Dedifferentiated amniotic fluid mesenchymal stem cell (primary cell): ENCODE measurements around the gene WDR37.

Experiments used
- DNase-seq: peaks from one replicate; pipeline ENCODE4 v3.0.0-alpha.2; 2016; ENCODE audit errors: extremely low spot score

WDR37 gene

GRCh38 chr10:1074748-1075308 is 18.6 kb downstream of the WDR37 start:
- DNase-seq = no peak

GRCh38 chr10:1078668-1079067 is 22.5 kb downstream of the WDR37 start:
- no peak for DNase-seq

DNA sequence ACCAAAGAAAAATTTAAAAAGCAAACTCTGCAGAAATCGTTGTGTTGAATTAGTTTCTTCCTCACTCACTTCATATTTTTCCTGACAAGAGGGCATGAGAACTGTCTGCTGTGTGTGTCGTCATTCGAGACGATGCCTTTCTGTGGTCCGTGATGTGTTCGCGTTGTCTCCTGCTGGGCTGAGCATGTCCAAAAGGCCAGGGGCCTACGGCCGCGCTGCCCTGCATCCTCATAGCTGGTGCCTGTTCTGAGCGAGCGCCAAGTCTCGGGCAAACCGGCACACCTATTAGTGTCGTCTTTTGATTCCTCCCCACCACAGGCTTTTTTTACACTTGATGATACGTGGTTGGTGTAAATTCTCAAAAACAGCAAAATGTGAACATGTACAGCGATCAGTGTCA is 27.4 kb downstream of the WDR37 start:
- DNase-seq = no peak

DNA sequence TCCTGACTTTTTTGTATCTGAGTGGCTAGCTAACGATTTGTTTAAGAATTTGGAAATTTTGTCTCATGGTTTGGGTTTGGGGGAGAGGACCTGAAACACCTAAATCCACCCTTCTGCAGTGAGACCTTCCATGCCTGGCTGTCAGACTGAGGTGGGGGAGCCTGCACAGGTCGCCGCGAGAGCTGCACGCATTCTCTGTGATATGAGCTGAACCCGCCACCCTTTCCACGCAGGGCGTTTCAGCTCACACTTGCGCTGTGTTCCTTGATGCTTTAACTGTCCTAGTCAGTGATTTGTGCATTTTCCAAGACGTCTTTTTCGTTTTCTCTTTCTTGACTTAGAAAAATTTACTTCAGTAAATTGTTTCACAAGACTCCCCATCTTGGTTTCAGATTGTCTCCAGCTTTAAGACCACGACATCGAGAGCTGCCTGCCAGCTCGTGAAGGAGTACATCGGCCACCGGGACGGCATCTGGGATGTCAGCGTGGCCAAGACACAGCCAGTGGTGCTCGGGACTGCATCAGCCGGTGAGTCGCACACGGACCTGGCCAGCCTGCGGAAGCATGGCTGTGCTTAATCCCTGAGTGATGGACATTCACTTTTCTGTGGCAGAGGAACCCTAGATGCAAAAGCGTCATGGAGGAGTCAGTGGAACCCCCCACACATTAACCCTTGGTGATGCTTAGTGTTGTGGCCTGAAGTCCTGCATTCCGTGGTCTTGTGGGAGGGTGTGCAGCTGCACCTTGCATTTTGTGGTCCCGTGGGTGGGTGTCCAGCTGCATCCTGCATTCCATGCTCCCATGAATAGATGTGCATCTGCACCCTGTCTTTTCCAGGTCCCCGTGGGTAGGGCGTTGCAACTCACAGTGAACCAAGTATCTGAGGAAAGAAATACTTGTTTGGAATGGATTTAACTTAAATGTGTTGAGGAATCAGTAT is 28.1 kb downstream of the WDR37 start:
- DNase-seq = no peak

DNA sequence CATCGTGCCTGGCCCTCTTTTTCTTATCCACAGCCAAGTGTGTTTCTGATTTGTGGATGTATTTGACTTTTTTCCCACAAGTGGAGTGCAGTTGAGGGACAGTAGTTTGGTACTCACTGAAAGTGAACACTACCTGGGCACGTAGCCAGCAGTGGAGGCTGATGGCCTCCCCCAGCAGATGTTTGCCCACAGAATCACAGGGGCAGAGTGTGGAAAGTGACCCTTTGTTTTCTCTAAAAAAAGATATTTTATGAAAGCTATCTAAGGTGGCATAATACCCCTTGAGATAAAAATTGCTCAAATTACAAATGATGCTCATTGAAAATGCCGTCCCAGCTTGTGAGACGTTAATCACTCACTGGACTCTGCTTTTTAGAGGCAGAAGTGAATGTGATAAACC is 29.1 kb downstream of the WDR37 start:
- DNase-seq = no peak

DNA sequence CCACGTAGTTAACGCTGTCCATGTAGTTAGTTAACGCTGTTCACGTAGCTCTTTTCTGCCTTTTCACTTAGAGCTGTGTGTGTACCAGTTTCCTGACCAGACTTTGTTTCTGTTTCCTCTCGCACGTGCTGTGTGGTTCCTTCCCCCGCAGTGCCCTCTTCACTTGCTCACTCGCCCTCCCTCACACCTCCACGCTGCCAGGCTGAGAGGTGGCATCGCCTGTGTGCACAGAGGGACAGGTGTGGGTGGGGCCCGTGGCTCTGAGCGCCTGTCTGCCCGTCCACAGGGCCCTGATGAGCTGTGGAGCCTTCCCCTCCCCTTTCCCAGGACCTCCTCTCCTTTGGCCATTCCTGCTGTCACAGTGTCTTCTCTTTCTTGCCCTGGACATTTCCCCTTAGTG is 30.6 kb downstream of the WDR37 start:
- no peak for DNase-seq

- no peak for DNase-seq
These were observed 33.0 kb downstream of the WDR37 start for GRCh38 chr10:1089017-1089689.

DNA sequence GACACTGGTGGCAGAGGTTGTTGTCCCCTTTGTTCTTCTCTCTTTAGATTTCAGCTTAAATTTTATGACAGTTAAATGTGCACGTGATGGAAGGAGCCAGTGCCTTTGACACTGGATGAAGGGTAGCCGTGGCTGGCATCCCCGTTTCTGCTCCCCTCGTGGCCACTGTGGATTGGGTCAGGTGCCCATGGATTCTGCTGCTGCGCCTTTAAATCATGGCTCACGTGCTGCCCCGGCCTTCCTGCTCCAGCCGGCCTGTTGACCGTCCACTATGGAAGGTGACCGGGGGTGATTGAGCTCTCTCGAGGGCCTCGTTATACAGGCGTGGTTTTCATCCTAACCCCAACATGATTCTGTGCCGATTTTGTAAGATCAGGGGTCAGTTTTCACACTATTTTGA is 34.5 kb downstream of the WDR37 start:
- no peak for DNase-seq

DNA sequence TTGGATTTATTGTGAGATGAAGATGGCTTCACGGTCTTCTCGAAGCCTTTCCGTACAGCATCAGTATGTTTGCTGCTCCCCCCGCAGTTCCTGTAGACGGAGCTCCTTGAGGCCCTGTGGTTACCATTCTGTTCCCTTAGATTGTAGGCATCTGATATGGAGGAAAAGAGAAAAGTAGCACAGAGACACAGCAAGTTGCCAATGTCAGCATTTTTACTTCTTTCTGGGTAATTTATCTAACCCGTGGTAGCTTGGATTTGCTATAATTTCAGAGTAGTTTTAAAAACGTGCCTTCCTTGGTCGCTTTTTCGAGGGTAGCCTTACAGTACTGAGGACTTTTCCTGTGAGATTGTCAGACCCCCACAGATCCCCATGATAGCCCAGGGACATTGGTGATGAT is 37.5 kb downstream of the WDR37 start:
- no peak for DNase-seq

GRCh38 chr10:1094112-1095057 is 38.2 kb downstream of the WDR37 start:
- no peak for DNase-seq

DNA sequence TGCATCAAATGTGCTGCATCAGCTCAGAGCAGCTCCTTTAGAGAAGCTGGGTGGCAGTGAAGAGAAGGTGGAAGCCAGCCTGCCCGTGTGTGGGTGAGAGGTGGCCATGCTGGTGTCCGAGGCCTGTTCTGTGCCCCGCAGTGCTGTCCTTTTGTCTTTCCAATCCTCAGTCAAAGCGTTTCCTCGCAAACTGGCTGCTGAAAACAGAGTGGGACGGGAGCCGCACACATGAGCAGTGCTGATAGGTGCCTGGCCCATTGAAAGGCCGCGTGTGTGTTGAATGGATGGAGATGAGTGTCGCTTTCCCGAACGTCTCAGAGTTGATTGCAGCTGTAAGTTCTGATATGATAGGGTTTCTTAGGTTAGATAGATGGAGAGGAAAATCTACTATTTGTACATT is 39.3 kb downstream of the WDR37 start:
- DNase-seq = no peak

GRCh38 chr10:1096287-1096889 is 40.2 kb downstream of the WDR37 start:
- DNase-seq = no peak

GRCh38 chr10:1097436-1097835 is 41.3 kb downstream of the WDR37 start:
- DNase-seq = no peak

DNA sequence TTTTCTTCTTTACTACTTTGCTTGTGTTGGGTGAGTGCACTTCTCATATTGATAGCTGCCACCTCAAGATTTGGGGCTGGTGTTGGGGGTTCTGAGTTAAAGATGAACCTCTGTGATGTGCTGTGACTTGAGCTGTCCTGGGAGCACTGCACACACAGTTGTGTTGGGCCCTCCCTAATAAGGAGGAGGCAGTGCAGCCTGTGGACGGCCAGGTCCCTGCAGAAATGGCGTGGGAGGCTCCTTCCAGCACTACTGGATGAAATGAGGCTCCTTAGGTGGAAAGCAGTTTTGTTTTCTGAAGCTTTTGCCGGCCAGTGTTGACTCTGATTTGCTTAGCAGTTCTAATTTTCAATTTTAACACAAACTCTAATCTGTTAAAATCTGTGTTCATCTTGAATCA is 44.0 kb downstream of the WDR37 start:
- no peak for DNase-seq

DNA sequence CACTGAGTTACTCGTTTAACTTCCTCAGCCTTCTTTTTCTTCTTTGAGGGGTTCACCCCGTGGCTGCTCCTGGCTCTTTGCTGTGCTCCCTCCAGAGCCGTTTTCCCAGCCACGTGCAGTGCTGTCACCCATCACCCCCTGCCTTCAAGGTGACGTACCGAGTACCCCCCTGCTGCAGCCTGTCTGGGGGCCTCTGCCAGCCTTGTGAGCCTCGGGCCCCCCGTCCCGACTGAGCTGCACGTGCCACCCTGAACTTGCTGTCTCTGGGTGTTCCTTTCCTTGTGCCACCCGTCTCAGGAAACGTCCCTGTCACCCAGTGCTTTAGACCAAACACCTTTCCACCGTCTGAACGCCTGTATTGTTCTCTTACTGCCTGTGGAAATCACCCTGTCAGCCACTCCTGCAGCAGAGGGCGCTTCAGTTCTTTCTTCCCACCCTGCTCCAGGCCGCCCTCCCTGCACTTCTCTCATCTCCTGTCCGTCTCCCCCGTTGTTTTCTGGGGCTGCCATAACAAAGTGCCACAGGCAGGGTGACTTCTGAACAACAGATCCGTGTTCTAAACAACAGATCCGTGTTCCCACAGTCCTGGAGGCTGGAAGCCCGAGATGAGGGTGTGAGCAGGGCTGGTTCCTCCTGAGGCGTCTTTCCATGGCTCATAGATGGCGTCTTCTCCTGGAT is 44.6 kb downstream of the WDR37 start:
- no peak for DNase-seq

- DNase-seq = no peak
These were observed 45.8 kb downstream of the WDR37 start for GRCh38 chr10:1101946-1102345.

- no peak for DNase-seq
These were observed 46.2 kb downstream of the WDR37 start for GRCh38 chr10:1102416-1102815.

GRCh38 chr10:1102831-1103230 is 46.6 kb downstream of the WDR37 start:
- DNase-seq = no peak

GRCh38 chr10:1103551-1103950 is 47.4 kb downstream of the WDR37 start:
- no peak for DNase-seq

DNA sequence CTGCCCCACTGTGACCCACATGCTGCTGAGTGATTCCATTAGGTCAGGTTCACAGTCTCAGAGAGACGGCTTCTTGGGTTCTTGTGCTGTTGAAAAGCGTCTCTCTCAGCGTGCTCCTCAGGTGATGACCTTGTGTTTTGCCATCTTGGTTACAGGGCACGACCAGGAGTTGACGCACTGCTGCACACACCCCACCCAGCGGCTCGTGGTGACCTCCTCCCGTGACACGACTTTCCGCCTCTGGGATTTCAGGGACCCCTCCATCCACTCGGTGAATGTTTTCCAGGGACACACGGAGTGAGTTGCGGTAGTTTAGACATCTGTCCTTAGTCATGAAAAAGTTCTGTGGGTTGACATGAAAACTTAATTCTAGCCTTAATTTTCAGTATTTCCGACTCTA is 48.8 kb downstream of the WDR37 start:
- DNase-seq = no peak

GRCh38 chr10:1107004-1107403 is 50.8 kb downstream of the WDR37 start:
- DNase-seq = no peak
